ENCODE measurements around the gene ADGRV1.

The ADGRV1 gene

DNA sequence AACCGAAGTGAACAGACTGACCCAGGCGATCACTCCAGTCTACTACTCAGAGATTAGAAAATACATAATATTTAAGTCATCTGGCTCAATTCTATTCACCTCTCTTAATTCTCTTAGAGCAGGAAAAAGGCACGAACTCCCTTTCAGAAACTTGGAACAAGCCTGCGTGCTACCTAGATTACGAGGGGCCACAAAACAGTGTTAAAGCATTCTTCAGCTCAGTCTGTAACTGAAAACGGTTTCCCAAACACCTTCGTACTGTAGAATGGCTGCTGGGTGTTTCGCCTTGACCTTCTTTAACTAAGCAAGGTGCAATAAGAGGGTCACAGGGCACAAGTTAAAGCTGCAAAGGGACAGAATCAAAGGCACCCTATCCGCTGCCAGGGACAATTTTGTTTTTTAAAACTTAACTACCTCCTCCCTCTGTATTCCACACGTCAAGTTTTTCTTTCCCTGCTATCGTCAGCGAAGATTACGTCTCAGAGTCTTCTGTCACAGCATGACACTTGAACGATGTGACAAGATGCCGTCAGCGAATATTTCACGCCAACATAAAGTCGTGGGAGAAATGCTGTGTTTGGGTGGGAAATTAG, 29.9 kb upstream of the ADGRV1 start:
- TF ChIP-seq, protein P1, sequence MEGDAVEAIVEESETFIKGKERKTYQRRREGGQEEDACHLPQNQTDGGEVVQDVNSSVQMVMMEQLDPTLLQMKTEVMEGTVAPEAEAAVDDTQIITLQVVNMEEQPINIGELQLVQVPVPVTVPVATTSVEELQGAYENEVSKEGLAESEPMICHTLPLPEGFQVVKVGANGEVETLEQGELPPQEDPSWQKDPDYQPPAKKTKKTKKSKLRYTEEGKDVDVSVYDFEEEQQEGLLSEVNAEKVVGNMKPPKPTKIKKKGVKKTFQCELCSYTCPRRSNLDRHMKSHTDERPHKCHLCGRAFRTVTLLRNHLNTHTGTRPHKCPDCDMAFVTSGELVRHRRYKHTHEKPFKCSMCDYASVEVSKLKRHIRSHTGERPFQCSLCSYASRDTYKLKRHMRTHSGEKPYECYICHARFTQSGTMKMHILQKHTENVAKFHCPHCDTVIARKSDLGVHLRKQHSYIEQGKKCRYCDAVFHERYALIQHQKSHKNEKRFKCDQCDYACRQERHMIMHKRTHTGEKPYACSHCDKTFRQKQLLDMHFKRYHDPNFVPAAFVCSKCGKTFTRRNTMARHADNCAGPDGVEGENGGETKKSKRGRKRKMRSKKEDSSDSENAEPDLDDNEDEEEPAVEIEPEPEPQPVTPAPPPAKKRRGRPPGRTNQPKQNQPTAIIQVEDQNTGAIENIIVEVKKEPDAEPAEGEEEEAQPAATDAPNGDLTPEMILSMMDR (IDR thresholded peaks at IDR 0.05; ENCODE audit: low read depth, low read length, missing control alignments), result no peak
- peak overlapping the region; percentile 90 for H3K4me3 ChIP-seq (ENCODE audit: low read depth, low read length)
- DNase-seq (ENCODE audit: low read depth), result no peak
- in situ Hi-C loops (cut with HindIII; ENCODE audit: low sequenced_read_pairs), result no loop called here

DNA sequence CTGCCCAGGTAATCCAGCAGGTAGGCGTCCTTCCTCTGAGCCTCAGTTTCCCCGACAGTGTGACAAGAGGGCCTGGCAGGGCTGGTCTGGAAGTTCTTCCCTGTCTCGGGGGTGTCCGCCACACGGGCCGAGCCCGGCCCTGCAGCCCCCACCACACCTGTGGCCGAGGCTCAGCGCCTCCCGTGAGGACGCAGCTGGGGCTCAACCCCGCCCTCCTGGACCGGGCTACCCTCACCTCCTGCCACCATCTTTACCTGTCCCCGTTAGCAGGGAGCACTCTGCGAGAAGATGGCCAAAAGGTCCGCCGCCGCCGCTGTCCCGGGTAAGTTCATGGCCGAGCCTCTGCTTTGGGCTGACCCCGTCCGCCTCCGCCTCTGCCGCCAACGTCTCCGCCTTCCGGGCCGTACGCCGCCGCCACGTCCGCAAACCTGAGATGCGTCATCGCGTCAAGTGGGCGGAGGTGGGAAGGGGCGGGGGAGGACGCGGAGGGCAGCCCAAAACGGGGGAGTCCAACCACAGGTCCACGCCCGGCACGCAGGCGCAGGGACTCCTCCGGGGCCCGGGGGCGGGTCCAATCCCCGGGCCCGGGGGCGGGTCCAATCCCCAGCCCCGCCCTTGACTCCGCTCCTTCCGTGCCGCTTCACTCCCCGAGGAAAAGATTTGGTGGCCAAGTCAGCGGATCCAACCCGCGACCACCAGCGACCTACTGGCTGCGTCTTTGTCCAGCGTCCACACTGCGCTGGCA, 29.2 kb upstream of the ADGRV1 start, which contains the start of gene LYSMD3:
Gene LYSMD3 (minus strand): TSS at position 391 of the 745 bp plus-strand sequence. CDS start 4,295 bp downstream, outside the sequence.
- in situ Hi-C loops (cut with HindIII; ENCODE audit: low sequenced_read_pairs), result no loop called here
- TF ChIP-seq, protein P1 (IDR thresholded peaks at IDR 0.05; ENCODE audit: low read depth, low read length, missing control alignments), result no peak
- peak; percentile 94 for DNase-seq (ENCODE audit: low read depth)
- peak within 1 kb of the TSS; percentile 90 for H3K4me3 ChIP-seq (ENCODE audit: low read depth, low read length)

DNA sequence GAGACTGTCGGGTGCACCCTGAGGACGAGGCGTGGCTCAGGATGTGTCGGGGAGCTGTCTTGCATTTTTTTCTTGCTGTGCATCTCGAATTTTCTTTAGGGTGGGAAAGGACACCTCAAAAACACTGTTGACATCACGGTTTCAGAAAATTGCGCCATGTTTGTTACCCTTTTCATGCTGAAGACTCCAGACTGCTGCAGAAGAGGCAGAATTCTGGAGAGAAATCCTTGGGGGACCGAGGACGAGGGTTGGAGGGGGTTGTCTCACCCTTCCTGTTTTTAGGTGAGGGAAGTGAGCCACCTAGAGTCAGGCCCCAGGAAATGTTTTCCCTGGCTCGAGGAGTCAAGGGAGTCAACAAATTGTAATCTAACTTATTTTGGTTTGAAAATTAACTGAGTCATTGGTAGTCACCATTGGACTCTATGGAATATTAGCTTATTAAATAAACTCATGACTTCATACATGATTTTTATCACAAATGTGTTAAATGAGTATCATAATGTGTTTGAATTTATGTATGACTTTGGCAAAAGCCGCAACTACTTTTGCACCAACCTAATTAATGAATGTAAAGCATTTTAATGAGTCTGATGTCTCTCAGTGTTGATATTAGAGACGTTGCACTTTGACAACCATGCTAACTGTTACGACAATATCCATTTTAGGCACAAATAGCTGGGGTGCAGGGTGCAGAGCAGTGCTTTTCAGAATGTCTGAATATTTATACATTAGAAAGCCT, 28.5 kb upstream of the ADGRV1 start:
- DNase-seq (ENCODE audit: low read depth), result peak; percentile 75
- H3K4me3 ChIP-seq (ENCODE audit: low read depth, low read length), result peak overlapping the region; percentile 90
- in situ Hi-C loops (cut with HindIII; ENCODE audit: low sequenced_read_pairs), result no loop called here

DNA sequence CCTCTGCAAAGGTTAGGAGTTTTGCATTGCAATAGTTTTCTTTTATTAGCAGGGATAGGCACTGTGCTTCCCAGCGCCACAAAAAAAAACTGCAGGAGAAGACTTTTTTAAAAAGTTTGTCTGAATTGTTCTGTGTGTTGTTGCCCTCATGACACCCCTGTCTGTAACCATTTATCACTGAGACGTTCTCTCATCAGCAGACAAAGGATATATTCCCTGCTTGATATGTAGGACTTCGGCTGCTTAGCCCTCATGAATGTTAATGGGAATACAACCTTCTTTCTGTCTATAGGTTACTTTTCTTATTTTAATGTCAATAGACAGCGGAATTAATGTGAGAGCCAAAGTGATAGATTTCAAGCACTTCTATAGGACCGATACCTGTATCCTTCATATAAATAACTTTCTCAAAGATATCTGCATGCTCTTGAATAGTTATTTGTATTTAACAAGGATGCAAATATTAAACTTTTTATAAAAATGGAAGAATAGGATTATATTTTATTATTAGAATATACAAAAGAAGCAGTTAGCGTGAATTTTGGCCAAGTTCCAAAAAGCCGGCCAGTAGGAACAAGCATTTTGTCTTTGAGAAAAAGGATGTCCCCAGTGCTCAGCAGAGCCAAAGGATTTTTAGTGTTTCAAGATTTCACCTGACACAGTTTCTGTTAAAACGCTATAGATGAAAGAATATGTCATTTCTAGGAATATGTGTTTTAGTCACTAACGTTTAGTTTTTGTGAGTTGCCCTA, 27.7 kb upstream of the ADGRV1 start:
- in situ Hi-C loops (cut with HindIII; ENCODE audit: low sequenced_read_pairs), result no loop called here
- TF ChIP-seq, protein P1 (IDR thresholded peaks at IDR 0.05; ENCODE audit: low read depth, low read length, missing control alignments), result no peak
- DNase-seq (ENCODE audit: low read depth), result no peak
- peak overlapping the region; percentile 90 for H3K4me3 ChIP-seq (ENCODE audit: low read depth, low read length)

More for the DNA sequence above, 28.5 kb upstream of the ADGRV1 start:
- TF ChIP-seq, protein P1 (IDR thresholded peaks at IDR 0.05; ENCODE audit: low read depth, low read length, missing control alignments), result peak; percentile 77

DNA sequence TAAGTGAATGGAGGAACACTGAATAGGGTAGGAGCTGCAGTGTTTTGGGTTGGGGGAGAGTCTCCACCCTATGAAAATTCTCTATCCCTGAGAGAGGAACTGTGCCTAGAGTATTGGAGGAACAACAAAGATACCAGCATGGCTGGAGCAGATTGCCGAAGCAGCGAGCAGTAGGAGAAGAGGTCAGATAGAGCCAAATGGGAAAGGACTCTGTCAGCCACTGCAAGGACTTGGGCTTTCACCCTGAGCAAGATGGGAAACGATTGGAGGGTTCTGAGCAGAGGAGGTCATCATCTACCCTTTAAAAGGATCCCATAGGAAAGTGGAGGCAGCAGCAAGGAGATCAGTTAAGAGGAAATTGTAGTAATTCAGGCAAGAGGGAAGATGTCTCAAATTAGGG, 24.8 kb upstream of the ADGRV1 start:
- in situ Hi-C loops (cut with HindIII; ENCODE audit: low sequenced_read_pairs), result no loop called here
- no peak for DNase-seq (ENCODE audit: low read depth)
- TF ChIP-seq, protein P1 (IDR thresholded peaks at IDR 0.05; ENCODE audit: low read depth, low read length, missing control alignments), result no peak
- no peak overlapping the region for H3K4me3 ChIP-seq (ENCODE audit: low read depth, low read length)

DNA sequence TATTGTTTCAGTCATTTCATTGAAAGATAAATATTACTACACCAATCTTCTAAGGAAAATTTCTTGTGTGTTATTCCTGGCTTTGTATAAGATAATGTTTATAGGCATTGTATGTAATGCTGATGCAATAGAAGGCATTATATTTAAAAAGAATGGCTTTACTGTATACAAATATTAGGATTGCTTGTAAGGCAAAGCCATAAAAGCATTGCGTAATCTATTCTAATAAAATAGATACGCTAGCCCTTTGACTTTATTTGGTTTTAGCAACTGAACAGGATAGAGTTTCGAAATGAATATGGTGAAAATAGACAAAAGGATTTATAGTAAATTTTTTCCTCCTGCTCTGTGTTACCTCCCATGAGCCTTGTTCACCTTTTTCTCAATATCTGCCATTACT, 23.7 kb upstream of the ADGRV1 start:
- no peak overlapping the region for H3K4me3 ChIP-seq (ENCODE audit: low read depth, low read length)
- TF ChIP-seq, protein P1 (IDR thresholded peaks at IDR 0.05; ENCODE audit: low read depth, low read length, missing control alignments), result no peak
- in situ Hi-C loops (cut with HindIII; ENCODE audit: low sequenced_read_pairs), result no loop called here
- DNase-seq (ENCODE audit: low read depth), result no peak

All from astrocyte of the cerebellum (primary cell).